Tibial artery (tissue), 4 donors: ENCODE data around the gene CNOT1.
"Not testable (repeated sequence)": the region's sequence is repeated elsewhere in the genome, so short reads cannot be mapped to it uniquely, and the experiment has no call there.

Experiments
- DNase-seq, 2 donors: peaks; one replicate each; pipeline ENCODE4 v3.0.0-alpha.2; 2019
- H3K27ac ChIP-seq, 2 donors: fragments of 200-600 bp; sonication (generic) in 1 of 2; 1 replicate in 1 of 2; 2 replicates in 1 of 2; pipeline ENCODE4 v1.5.1; 2018 to 2019; ENCODE audit warnings: mild to moderate bottlenecking in 1 of 2
- H3K27me3 ChIP-seq, 2 donors: fragments of 200-600 bp; sonication (generic) in 1 of 2; one replicate each; pipeline versions ENCODE4 v1.5.1 to v1.6.0; 2016 to 2019
- H3K36me3 ChIP-seq, 3 donors: fragments of 200-600 bp; sonication (generic) in 2 of 3; one replicate each; pipeline ENCODE4 v1.5.1; 2016 to 2019; ENCODE audit warnings: mild to moderate bottlenecking in 2 of 3
- H3K4me1 ChIP-seq, 4 donors: fragments of 200-600 bp; sonication (generic) in 2 of 4; 1 replicate in 3 of 4; 2 replicates in 1 of 4; pipeline ENCODE4 v1.5.1; 2016 to 2019
- H3K4me3 ChIP-seq, 2 donors: fragments of 200-600 bp; sonication (generic) in 1 of 2; 1 replicate in 1 of 2; 2 replicates in 1 of 2; pipeline ENCODE4 v1.5.1; 2018 to 2019; ENCODE audit warnings: mild to moderate bottlenecking in 2 of 2
- H3K9me3 ChIP-seq, 3 donors: fragments of 200-600 bp; sonication (generic) in 1 of 3; one replicate each; pipeline ENCODE4 v1.5.1; 2016 to 2019
- CTCF ChIP-seq, 2 experiments: fragments of 200-600 bp in 1 of 2; fragments of 450-650 bp in 1 of 2; IDR thresholded peaks; one replicate each; pipeline ENCODE4 v1.5.1; 2017 to 2019; ENCODE audit warnings: antibody characterized with exemption in 2 of 2, mild to moderate bottlenecking in 1 of 2, moderate library complexity in 1 of 2
- intact Hi-C: fragments of 100-400 bp; cut with DNase I; formaldehyde crosslinking; loops from one replicate; pipeline ENCODE4 v1.15.0; 2023; ENCODE audit warnings: low total_unique reads

Gene CNOT1

DNA sequence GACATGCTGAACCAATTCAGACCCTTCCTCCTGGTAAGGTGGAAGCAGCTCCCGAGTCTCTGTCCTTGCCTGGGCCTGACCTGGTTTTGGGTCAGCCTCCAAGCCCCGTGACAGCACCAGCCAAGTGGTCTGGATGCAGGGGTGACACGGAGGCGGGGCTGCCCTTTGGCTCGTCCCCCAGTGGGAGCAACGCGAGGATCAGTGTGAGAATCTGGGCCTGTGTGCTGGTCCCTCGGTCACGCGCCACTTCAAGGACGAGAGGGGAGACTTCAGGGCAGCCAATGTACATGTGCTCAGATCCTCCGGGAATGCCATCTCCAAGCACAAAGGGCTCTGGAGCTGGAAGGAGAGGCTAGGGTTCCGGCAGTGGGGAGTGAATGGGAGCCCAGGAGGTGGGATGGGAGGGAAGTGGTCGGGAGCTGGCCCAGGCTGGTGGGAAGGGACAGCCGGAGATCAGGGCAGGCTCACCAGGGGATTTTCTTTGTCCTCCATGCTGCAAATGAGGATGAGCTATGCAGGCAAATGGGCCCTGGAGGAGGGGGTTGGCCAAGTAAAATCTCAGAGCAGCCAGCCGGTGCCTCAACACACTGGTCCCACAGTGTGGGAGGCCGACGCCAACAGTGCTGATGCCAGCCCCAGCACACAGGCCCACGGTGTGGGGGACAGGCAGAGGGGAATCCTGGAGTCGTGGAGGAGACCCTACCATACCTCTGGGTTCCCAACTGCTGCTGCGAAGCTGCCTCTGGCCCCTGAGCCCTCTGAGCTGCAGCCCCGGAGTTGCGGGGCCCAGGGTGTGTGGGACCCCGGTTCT, 133.9 kb downstream of the CNOT1 start:
- Histone ChIP-seq H3K9me3 (no peaks in the 10 kb centered on the region), H3K4me3 (peak overlapping the region in 1 of 2 donors; percentile 24), H3K36me3 (no peaks in the 10 kb centered on the region), H3K27me3 (peaks cover 0 to 14% of the 10 kb centered on the region in 2 donors), H3K4me1 (peaks cover 0 to 18% (median 7%) of the 10 kb centered on the region in 4 donors), H3K27ac (no peak overlapping the region)
- intact Hi-C loops = no loop called here
- DNase-seq = no peak
- no peak for TF ChIP-seq CTCF (IDR thresholded peaks at IDR 0.05)

GRCh38 chr16:58494981-58495520, 134.6 kb downstream of the CNOT1 start:
- peak in 1 of 2 experiments; percentile 32 for TF ChIP-seq CTCF (IDR thresholded peaks at IDR 0.05)
- Histone ChIP-seq H3K4me1 (peaks cover 0 to 12% (median 4%) of the 10 kb centered on the region in 4 donors), H3K27me3 (peaks cover 0 to 7% of the 10 kb centered on the region in 2 donors), H3K9me3 (no peaks in the 10 kb centered on the region), H3K4me3 (peak overlapping the region in 1 of 2 donors; percentile 24), H3K36me3 (no peaks in the 10 kb centered on the region), H3K27ac (no peak overlapping the region)
- DNase-seq = peak; percentile 64 to 77
- intact Hi-C loops = no loop called here

- intact Hi-C loops = no loop called here
- H3K27me3 ChIP-seq = peaks cover 0 to 4% of the 10 kb centered on the region in 2 donors
- H3K36me3 ChIP-seq = no peaks in the 10 kb centered on the region
- H3K27ac ChIP-seq = no peak overlapping the region
- H3K4me1 ChIP-seq = peaks cover 0 to 10% (median 3%) of the 10 kb centered on the region in 4 donors
- DNase-seq = no peak
- no peak overlapping the region for H3K4me3 ChIP-seq
- no peak for TF ChIP-seq CTCF (IDR thresholded peaks at IDR 0.05)
- no peaks in the 10 kb centered on the region for H3K9me3 ChIP-seq
Measured at GRCh38 chr16:58493756-58494431, 135.7 kb downstream of the CNOT1 start.

DNA sequence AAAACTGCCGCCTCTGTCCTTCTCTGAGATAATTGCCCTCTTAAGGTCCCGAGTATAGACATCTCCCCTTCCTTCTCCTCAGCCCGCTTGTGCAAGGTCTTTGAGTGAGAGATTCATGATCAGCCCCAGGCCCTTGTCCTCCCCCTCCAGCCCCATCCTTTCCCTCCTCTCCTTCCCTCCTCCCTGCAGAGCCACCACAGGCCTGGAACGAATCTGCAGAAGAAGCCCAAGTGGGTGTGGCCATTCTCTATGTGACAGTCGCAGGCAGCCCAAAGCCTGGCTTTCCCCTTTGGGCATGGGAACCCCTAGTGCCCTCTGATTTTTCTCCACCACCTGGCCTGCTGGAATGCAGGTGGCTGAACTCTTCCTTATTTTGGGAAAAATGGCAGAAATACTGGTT, 136.9 kb downstream of the CNOT1 start:
- Histone ChIP-seq H3K9me3 (no peaks in the 10 kb centered on the region), H3K36me3 (no peaks in the 10 kb centered on the region), H3K4me3 (no peak overlapping the region), H3K4me1 (peaks cover 0 to 10% (median 4%) of the 10 kb centered on the region in 4 donors), H3K27me3 (peaks cover 0 to 12% of the 10 kb centered on the region in 2 donors), H3K27ac (no peak overlapping the region)
- no peak for DNase-seq
- TF ChIP-seq CTCF (IDR thresholded peaks at IDR 0.05) = no peak
- intact Hi-C loops = no loop called here

DNA sequence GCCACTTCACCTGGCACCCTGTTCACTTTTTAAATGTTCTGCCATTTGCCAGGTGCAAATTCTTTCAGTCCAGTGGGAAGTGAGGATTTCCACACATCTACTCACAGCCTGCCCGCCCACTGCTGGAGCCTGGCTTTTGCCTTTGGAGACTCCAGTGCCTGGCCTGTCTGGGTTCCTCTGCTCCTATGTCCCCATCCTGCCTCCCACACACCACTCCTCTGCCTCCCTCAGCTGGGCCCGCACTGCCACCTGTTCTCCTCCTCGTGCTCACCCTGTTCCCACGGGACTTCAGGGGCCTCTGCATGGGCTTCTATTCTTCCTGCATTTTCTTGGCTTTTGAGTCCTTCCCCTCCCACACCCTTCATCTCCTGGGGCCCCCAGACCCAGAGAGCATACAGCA, 137.6 kb downstream of the CNOT1 start:
- H3K27me3 ChIP-seq = peaks cover 0 to 12% of the 10 kb centered on the region in 2 donors
- DNase-seq = no peak
- no peak for TF ChIP-seq CTCF (IDR thresholded peaks at IDR 0.05)
- H3K36me3 ChIP-seq = no peaks in the 10 kb centered on the region
- no peaks in the 10 kb centered on the region for H3K9me3 ChIP-seq
- H3K4me3 ChIP-seq = no peak overlapping the region
- H3K4me1 ChIP-seq = peaks cover 0 to 13% (median 8%) of the 10 kb centered on the region in 4 donors
- no peak overlapping the region for H3K27ac ChIP-seq
- intact Hi-C loops = no loop called here

DNA sequence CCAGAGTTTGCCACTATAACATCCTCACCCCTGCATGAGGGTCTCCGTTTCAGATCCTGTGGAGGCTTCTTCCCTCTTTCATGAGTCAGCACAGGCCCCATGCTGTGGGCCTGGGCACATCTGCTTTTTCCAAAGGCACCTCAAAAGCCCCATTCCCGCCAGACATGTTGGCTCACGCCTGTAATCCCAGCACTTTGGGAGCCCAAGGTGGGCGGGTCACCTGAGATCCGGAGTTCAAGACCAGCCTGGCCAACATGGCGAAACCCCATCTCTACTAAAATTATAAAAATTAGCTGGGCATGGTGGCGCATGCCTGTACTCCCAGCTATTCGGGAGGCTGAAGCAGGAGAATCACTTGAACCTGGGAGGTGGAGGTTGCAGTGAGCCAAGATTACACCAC, 139.1 kb downstream of the CNOT1 start:
- intact Hi-C loops, H3K4me3 ChIP-seq, H3K36me3 ChIP-seq, H3K9me3 ChIP-seq, H3K27ac ChIP-seq, DNase-seq: not testable (repeated sequence)
- H3K27me3 ChIP-seq = peaks cover 0 to 17% of the 10 kb centered on the region in 2 donors
- peaks cover 0 to 12% (median 7%) of the 10 kb centered on the region in 4 donors for H3K4me1 ChIP-seq
